HL-60/S4 treated with phorbol 12-myristate 13-acetate at 8.2 ng/mL for 4 days and 3 days (cell line): ENCODE results near the gene PLK5.

Source experiments
- in situ Hi-C: fragments of 300-500 bp; cut with MboI; formaldehyde crosslinking; loops from 2 replicates; pipeline ENCODE4 v1.15.0; 2022; ENCODE audit warnings: low sequenced_read_pairs

The PLK5 gene

DNA sequence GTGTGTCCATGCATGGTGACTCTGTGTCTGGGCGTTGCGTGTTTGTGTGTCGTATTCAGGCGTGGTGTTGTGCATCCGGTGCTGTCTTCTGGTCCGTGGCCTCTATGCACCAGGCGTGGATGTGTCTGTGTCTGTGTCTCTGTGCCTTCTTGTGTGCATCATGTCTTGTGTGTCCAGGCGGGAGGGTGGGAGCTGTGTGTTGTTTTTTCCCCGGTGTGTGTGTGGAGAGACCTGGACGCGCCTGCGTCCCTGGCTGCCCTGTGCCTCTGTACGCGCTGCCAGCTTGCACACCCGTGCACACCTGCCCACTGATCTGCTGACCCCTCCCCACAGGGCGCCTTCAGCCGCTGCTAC, 1.1 kb downstream of the PLK5 start:
- in situ Hi-C loops, result loop anchor here (25.0 kb wide), 1 partner anchor 287 kb away; the partner anchor contains the start of gene ATP8B3

DNA sequence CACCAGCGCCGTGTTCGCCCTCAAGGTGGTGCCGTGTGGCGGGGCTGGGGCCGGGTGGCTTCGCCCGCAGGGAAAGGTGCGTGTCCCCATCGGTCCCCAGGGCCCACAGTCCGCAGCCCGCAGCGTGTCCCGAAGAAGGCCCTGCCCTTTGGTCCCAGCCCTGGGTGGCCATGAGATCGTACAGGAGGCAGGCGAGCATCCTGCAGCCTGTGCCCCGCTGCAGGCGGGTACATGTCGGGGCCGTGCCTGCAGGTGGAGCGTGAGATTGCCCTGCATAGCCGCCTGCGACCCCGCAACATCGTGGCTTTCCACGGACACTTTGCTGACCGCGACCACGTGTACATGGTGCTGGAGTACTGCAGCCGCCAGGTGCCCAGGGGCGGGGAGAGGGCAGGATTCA, 1.5 kb downstream of the PLK5 start:
- in situ Hi-C loops, result loop anchor here (25.0 kb wide), 1 partner anchor 287 kb away; the partner anchor contains the start of gene ATP8B3

DNA sequence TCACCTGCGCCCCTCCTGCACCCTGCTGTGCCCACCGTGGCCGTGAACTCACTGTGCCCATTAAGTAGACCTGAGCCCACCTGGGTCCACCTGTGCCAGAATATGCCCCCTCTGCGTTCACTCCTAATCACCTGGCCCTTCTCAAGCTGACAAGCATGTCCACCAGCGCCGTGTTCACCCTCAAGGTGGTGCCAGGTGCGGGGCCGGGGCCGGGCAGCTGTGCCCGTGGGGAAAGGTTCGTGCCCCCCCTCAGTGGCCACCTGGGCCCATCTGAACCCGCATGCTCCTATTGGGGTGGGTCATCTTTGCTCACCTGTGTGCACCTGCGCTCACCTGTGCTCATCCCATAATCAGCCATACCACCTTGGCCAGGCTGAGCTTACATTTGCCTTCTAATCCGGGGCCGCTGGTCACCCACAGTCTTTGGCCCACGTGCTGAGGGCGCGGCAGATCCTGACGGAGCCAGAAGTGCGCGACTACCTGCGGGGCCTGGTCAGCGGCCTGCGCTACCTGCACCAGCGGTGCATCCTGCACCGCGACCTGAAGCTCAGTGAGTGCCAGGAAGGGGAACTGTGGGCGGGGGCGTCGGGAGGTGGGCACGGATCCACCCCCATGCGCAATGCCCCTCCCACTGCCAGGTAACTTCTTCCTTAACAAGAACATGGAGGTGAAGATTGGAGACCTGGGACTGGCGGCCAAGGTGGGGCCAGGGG, 2.3 kb downstream of the PLK5 start:
- in situ Hi-C loops, result loop anchor here (25.0 kb wide), 1 partner anchor 286 kb away; the partner anchor contains the start of gene ATP8B3

DNA sequence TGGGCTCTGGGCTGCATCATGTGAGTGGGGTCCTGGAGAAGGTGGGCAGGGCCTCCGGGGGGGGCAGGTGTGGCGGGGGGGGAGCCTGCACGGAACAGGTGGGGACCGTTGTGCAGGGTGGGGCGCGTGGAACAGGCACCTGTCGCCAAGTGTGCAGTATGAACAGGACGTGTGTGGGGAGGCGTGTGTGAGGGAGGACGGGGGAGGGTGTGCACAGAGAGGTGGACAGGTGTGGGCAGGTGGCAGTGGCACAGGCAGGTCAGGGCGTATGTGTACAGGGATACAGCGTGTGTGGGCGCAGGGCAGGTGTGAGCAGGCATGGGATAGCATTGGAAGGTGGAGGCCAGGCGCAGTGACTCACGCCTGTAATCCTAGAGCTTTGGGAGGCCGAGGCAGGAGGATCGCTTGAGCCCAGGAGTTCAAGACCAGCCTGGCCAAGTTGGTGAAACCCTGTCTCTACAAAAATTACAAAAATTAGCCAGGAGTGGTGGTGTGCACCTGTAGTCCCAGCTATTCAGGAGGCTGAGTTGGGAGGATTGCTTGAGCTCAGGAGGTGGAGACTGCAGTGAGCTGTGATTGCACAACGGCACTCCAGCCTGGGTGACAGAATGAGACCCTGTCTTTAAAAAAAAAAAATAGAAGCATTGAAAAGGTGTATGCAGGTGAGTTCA, 3.2 kb downstream of the PLK5 start:
- in situ Hi-C loops, result loop anchor here (25.0 kb wide), 1 partner anchor 285 kb away; the partner anchor contains the start of gene ATP8B3

DNA sequence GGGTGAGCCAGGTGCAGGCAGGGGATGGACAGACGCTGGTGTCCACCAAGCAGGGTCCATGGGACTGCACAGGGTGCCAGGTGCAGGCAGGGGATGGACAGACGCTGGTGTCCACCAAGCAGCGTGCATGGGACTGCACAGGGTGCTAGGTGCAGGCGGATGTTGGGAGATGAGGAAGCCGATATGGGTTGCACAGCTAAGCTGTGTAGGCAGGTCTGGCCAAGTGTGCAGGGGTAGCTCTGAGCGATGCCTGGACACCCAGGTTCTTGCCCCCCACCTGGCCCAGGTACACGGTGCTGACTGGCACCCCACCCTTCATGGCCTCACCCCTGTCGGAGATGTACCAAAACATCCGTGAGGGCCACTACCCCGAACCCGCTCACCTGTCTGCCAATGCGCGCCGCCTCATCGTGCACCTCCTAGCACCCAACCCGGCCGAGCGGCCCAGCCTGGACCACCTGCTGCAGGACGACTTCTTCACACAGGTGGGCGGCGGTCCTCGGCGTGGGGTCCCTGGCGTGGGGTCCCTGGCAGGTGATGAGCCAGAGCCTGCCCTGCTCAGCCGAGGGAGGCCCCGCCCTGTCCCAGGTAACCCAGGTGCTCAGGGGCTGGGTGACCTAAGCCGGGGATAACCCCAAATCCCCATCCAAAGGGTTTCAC, 3.9 kb downstream of the PLK5 start:
- in situ Hi-C loops, result loop anchor here (25.0 kb wide), 1 partner anchor 285 kb away; the partner anchor contains the start of gene ATP8B3

DNA sequence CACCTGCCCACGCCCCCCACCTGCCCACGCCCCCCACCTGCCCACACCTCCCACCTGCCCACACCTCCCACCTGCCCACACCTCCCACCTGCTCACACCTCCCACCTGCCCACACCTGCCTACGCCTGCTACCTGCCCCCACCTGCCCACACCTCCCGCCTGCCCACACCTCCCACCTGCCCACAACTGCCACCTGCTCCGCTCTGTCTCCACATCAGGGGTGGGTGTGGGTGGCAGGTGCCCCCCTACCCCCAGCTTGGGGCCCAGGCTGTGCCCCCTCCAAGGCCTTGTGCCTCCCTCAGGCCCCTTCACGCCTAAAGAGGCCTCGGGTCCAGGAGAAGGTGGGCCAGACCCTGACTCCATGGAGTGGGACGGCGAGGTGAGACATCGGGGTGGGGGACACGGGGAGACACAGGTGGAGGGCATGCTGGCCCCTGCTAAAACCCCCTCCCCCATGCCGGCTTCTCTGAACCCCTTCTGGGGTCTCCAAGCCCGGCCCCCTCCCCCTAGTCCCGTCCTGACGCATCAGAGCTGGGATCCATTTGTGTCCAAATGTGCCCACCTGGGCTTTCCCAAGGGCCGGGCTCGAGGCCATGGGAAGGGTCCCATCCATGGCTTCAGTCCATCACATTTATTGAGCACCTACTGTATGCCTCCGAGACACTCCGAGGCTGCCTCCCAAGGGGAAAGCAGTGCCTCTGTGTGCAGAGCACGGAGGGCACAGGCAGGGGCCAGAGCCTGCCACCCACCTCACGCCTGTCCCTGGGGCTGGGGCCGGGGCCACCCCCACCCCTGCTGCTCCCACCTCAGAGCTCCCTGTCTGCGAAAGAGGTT, 4.9 kb downstream of the PLK5 start:
- in situ Hi-C loops, result loop anchor here (25.0 kb wide), 1 partner anchor 283 kb away; the partner anchor contains the start of gene ATP8B3

DNA sequence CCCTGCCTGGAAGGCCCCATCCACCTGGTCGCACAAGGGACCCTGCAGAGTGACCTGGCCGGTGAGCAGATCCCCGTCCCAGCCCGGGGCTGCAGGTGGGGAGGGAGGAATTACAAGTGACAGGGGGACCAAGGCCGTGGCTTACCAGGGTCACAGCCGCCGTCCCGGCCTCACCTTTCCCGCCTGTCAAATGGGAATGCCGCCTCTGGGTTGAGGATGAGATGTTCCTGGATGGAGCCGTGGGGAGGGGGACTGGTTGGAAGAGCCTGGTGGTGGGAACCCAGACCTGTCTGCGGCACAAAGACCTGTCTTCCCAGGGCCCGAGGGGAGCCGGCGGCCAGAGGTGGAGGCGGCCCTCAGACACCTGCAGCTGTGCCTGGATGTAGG, 5.5 kb downstream of the PLK5 start:
- in situ Hi-C loops, result loop anchor here (25.0 kb wide), 1 partner anchor 283 kb away; the partner anchor contains the start of gene ATP8B3

DNA sequence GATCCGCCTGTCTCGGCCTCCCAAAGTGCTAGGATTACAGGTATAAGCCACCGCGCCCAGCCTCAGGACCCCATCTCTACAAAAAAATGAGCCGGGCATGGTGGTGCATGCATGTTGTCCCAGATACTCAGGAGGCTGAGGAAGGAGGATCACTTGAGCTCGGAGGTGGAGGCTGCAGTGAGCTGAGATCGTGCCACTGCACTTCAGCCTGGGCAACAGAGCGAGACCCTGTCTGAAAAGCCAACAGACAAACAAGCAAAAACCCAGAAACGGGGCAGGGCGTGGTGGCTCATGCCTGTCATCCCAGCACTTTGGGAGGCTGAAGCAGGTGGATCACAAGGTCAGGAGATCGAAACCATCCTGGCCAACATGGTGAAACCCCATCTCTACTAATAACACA, 7.0 kb downstream of the PLK5 start:
- in situ Hi-C loops, result loop anchor here (25.0 kb wide), 1 partner anchor 281 kb away; the partner anchor contains the start of gene ATP8B3

DNA sequence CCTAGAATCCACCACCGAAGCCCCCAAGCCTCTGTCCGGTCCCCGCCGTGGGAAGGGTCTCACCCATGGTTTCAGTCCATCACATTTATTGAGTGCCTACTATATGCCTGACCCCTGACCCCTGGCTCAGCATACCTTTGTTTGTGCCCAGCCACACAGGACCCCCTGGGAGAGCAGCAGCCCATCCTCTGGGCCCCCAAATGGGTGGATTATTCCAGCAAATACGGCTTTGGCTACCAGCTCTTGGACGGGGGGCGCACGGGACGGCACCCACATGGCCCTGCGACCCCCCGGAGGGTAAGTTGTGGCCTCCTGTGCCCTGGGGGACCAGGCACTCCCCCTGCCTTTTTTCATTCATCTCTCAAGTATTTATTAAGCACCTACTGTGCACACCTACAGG, 7.7 kb downstream of the PLK5 start:
- in situ Hi-C loops, result loop anchor here (25.0 kb wide), 1 partner anchor 281 kb away; the partner anchor contains the start of gene ATP8B3

DNA sequence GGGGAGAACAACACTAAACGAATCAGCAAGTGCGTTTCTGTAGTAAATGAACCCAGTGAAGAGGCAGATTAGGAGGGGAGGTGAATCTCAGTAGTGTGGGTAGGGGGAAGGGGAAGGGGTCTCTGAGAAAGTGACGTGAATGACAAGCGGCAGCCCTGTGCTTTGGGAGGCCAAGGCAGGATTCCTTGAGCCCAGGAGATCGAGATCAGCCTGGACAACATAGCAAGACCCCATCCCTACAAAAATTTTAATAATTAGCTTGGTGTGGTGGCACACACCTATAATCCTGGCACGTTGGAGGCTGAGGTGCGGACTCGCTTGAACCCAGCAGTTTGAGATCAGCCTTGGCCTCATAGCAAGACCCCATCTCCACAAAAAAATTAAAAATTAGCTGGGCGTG, 8.1 kb downstream of the PLK5 start:
- in situ Hi-C loops, result loop anchor here (25.0 kb wide), 1 partner anchor 280 kb away; the partner anchor contains the start of gene ATP8B3

DNA sequence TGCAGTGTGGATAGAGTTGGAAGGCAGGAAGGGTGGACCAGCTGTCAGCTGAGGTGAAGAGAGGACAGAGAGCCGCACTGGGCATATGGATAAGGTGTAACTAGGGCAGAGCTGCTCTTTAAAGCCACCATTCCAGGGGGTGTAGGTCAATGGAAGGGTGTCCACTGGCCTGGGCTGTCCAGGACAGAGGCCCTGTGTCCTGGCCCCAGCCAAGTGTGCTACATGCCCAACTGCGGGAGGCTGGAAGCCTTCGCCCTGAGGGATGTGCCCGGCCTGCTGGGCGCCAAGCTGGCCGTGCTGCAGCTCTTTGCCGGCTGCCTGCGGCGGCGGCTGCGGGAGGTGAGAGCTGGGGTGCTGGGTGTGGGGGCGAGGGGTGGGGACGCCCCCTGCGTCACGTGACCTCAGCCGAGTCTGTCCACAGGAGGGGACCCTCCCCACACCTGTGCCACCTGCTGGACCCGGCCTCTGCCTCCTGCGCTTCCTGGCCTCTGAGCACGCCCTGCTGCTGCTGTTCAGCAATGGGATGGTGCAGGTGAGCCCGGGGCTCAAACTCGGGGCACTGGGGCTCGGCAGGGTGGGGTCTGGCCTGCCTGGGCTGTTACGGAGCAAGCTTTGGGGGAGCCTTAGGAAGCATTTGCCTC, 9.8 kb downstream of the PLK5 start:
- in situ Hi-C loops, result loop anchor here (25.0 kb wide), 1 partner anchor 279 kb away; the partner anchor contains the start of gene ATP8B3

DNA sequence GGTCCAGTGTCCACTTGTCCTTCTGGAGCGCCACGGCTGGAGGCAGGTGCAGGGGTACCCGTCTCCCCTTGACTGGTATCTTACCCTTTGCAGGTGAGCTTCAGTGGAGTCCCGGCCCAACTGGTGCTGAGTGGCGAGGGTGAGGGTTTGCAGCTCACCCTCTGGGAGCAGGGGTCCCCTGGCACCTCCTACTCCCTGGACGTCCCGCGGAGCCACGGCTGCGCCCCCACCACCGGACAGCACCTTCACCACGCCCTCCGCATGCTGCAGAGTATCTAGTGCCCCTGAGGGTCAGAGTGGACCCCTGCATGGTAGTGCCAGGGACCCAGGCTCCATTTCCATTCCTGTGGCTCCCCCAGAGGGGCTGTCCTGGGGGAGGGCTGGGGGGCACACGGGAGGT, 11.1 kb downstream of the PLK5 start:
- in situ Hi-C loops, result loop anchor here (25.0 kb wide), 1 partner anchor 277 kb away; the partner anchor contains the start of gene ATP8B3

DNA sequence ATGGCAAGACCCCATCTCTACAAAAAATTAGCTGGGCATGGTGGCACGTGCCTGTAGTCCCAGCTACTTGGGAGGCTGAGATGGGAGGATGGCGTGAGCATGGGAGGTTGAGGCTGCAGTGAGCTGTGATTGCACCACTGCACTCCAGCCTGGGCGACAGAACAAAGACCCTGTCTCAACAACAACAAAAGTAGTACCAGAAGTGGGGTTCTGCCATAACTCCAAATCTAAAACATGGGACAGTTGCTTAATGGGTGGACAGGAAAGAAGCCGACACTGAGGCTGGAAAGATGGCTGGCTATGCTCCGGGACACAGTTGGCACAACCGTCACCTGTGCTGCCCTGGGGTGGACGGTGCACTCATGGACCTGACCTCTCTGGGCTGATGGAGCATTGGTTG, 11.8 kb downstream of the PLK5 start:
- in situ Hi-C loops, result loop anchor here (25.0 kb wide), 1 partner anchor 277 kb away; the partner anchor contains the start of gene ATP8B3

DNA sequence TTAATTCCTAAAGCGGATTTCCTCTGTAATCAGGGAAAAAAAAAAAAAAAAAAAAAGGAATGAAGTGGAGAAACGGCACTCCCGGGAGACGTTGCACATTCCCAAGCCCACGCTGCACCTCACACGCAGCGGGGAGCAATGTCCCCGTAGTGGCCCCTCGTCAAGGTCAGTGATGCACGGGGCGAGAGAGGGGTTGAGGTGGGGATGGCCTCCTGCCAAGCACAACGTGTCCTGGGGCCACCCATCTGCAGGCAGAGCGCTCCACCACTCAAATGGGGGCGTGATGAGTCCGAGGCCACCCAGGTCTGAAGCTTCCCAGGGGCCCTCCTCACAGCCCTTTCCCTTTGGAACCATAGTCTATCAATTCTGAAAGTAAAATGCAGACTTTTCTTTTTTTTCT, 15.1 kb downstream of the PLK5 start:
- in situ Hi-C loops, result loop anchor here (25.0 kb wide), 1 partner anchor 273 kb away; the partner anchor contains the start of gene ATP8B3

DNA sequence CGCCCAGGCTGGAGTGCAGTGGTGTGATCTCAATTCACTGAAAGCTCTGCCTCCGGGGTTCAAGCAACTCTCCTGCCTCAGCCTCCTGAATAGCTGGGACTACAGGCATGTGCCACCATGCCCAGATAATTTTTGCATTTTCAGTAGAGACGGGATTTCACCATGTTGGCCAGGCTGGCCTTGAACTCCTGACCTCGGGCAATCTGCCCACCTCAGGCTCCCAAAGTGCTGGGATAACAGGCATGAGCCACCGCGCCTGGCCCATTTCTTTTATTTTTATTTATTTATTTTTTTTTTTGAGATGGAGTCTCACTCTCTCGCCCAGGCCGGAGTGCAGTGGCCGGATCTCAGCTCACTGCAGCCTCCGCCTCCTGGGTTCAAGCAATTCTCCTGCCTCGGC, 15.9 kb downstream of the PLK5 start:
- in situ Hi-C loops, result loop anchor here (25.0 kb wide), 1 partner anchor 273 kb away; the partner anchor contains the start of gene ATP8B3

DNA sequence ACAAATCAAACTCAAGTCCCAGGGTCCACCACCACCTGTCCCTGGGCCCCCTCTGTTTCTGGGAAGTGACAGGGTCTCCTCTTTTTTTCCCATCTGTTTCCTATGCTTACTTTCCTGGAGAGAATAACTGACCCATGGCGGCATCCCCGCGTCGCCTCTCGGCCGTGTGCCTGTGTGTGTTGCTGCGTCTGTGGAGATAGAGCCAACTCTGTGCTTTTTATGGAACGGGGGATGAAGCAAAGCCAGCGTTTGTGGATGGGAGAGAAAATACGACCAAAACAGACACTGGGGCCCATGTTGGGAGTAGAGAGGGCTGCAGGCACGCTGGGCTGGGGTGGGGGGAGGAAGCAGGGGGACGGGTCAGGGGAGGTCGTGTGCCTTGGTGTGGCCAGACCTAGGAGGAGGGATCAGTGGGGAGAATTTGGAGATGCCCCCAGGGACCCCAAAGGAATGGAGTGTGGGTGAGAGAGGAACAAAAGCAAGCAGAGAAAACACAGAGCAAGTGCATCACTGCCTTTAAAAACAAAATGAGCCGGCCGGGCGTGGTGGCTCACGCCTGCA, 16.6 kb downstream of the PLK5 start:
- in situ Hi-C loops, result loop anchor here (25.0 kb wide), 1 partner anchor 272 kb away; the partner anchor contains the start of gene ATP8B3

DNA sequence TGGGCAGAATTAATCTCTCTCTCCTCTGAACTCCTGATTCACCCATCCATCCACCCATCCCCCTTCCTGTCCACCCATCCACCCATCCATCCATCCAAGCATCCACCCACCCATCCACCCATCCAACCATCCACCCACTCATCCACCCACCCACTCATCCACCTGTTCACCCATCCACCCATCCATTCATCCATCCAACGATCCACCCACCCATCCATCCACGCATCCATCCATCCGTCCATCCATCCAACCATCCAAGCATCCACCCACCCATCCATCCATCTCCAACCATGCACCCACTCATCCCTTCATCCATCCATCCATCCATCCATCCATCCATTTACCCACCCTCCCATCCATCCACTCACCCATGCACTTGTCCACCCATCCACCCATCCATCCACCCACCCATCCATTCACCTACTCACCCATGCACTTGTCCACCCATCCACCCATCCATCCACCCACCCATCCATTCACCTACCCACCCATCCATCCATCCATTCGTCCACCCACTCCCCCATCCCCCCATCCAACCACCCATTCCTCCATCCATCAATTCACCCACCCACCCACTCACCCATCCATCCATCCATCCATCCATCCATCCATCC, 25.6 kb downstream of the PLK5 start:
- in situ Hi-C loops, result loop anchor here (25.0 kb wide), 1 partner anchor 263 kb away; the partner anchor contains the start of gene ATP8B3
